ENCODE data around the gene MPZL3.

MPZL3 gene

DNA sequence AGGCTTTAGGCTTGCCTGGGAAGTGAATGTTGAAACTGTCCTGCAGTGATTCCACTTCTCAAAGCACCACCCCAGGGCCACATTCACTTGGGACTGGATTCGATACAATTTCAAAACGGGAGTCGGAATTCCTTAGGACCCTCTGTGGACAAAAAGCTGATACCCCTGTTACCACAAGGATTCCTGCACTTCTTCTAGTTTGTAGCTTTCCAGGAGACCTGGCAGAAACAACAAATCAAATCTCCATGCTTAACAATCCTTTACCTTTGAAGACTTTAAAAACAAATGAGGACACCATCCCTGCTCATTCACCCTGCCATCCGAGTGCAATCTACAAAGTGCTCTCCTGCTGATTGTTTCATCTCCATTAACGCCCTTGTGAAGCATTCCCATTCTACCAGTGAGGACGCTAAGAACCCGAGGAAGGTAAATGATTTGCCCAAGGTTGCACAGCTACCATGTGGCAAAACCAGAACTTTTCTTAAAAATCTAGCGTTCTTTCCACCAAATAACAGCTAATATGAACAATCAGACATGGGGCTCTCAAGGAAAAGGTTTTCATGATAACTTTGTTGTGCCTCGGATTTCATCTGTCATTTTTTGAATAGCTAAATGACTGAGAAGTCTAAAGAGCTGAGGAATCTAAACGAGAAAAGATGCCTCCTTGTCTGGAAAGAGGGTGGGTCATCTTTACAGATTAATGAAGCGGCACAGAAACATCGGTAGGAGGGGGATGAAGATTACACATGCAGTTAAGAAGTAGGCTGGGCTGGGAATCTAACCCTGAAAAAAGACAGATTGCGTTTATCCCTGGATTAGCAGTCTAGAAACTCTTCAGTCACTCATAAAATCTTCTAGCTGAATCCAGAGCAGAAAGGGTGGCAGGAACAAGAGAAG is 12.7 kb upstream of the MPZL3 start:
- no peak for DNase-seq

DNA sequence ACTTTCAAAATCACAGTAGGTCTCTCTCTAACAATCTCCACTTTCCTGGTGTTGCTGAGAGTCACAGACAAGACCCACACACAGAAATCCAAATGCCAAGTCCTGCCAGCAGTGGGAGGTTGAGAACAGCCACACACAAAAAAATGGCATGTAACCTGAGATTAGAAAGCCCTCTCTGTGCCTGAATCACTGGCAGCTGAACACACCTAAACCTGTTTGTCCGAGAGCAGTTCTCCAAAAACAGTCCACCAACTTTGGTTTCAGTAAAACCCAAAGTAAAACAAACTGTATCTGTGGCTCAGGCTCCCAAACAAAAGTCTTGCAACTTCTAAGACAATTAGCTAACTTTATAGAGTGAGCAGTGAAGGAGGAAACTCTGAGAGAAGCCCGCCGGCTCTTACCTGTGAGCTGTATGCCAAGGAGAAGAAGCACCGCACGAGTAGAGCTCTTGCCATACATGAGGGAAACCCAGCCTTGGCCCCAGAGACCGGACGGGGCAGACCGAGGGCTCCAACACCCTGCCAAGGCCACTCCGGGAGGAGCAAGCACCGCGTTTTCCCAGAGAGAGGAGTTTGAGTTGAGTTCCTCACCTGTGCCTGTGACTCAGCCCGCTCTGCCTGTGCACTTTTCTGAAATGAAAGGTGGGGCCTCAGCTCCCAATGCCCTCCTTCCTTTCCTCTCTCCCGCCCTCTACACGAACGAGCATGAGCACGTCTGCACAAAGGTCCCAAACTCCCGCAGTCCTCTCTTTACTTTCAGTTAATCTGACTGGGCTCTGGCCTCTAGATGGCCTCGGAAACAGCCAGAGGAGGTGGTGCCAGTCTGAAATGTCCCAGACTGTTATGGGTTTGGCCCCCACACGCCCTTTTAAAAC is 11.8 kb upstream of the MPZL3 start, which contains the start of gene MPZL2:
Gene MPZL2 (minus strand): TSS at position 603 of the 874 bp plus-strand sequence. CDS start 144 bp downstream, at position 459.
- DNase-seq, result no peak

DNA sequence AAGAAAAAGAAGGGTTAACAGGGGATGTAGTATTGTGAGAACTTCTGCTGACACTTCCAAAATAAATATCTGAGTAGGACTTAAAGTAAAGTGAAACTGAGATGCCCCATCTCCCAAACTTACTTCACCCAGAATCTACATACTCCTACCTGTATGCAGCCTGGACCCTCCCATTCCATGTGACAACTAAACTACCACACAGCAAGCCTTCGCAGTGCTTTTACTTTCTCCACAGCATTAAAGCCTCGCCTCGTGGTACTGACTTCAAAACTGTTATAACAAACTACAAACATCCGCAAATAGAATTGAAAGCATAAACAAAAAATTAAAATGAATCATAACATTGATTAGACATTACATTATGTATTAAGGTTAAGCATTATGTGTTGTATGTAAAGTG is 10.9 kb upstream of the MPZL3 start:
- DNase-seq, result no peak

DNA sequence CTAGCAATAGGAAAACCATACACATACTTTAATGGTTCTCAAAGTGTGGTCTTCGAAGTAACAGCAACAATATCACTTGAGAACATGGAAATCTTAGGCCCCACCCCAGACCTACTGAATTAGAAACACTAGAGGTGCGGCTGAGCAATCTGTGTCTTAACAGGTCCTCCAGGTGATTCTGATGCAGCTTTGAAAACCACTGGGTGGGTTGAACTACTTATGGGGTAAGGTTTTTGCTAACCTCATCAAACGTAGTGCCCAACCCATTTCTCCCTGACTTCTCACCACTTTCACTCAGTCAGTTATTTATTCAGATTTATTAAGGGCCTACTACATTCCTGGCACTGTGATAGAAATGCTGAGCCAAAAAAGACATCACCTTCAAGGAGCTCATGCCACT is 8.2 kb upstream of the MPZL3 start:
- DNase-seq, result no peak

DNA sequence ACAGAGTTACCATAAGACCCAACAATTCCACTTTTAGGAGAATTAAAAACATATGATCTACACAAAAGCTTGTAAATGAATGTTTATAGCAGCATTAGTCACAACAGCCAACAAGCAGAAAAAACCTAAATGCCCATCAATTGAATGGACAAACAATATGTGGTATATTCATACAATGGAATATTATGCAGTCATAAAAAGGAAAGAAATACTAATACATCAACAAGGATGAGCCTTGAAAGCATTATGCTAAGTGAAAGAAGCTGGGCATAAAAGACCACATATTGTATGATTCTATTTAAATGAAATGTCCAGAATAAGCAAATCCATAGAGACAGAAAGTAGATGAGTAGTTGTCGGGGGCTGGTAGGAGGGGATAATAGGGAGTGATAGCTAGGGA is 7.0 kb upstream of the MPZL3 start:
- no peak for DNase-seq

DNA sequence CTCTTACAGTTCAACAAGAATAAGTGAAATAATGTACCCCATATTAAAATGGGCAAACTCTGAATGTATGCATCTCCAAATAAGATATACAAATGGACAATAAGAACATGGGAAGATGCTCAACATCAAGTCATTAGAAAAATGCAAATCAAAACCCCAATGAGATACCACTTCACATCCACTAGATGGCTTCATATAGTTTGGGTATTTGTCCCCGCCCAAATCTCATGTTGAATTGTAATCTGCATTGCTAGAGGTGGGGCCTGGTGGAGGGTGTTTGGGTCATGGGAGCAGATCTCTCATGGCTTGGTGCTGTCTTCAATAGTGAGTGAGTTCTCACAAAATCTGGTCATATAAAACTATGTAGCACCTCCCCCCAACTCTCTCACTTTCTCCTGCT is 6.2 kb upstream of the MPZL3 start:
- DNase-seq, result peak; percentile 12 to 14

DNA sequence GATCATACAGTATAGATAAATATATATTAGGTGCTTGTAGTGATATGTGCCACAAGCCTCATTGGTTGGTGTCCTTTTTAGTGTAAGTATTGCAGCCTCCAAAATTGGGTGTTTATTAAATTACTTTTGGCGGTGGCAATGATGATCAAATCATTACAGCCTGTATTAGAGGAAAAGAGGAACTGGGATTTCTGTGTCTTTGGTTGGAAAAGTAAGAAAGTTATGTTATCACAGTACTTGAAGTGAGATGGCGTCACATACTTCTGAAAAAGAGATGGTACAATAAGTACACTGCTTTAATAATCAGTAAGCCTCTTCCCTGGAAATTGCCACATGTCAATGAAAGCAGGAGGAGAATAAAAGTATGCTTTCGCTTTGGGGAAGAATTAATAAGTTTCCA is 523 bp upstream of the MPZL3 start:
- peak in 1 of 2 experiments; percentile 23 for DNase-seq

DNA sequence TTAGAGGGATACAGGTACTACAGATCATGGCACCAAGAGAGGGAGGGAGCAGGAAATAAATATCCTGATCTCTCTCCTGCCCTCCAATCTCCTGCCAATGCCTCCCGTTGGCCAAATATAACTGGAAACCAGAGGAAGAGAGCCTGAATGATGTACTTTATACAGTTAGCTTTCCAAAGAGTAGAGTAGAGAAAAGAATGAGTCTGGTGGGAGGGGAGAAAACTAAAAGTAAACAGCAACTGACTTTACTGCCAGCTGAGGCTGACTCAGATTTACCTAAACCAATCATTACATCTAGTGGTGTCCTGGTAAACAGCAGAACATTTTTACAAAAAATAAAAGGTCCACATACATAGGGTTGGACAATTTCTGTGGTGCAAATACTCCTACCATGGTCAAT is 5.1 kb downstream of the MPZL3 start:
- DNase-seq, result no peak

DNA sequence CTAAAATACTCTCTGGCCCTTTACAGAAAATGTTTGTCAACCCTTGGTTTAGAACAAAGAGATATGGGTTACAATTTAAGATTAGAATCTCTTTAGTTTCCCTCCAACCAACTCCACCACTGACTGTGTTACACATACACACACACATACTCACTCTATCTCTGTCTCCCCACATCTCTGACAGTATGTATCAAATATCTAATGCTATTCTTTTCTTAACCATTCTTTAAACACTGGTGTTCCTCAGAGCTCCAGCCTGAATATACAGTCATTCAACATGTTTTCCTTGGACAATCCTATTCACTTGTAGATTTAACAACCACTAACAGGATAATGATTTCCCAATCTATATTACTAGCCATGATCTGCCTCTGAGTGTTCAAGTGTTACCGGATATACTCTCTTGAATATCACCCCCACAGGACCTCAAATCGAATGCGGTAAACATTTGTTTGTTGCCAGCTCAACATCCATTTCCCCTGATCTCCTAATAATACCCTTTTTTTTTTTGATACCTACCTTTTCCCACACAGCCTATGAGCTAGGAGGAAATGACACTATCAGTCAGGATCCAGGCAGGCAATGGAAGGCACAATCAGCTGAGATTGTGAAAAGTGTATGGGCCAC is 6.1 kb downstream of the MPZL3 start:
- DNase-seq, result no peak

DNA sequence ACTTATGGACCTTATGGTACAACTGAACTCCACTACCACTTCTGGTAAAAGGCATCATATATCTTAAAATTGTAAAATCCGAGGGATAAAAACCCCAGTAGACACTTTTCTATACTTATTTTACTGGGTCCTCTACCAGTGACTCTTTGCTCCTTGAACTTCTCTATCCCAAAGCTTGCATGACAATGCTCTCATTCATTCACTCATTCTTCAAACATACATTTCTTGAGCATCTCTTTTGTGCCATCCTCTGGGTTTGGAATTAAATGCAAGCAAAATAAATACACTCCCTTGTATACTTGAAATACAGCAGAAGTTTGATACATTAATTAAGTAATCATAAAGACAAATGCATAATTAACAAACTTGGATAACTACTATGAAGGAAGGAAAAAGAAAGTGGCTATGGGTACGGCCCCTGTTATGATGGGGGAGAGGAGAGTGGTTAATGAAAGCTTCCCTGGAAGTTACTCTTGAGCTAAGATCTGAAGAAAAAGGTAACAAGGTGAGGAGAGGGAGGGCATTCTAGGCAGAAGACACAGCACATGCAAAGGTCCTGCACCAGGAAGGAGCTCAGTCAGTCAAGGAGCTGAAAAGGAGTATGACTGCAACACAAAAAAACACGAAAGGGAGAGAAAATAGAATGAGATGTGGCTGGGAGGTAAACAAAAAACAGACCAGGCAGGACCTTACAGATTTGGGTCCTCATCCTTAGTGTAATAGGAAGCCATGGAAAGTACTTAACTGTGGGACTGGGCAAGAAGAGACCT is 8.0 kb downstream of the MPZL3 start:
- no peak for DNase-seq

DNA sequence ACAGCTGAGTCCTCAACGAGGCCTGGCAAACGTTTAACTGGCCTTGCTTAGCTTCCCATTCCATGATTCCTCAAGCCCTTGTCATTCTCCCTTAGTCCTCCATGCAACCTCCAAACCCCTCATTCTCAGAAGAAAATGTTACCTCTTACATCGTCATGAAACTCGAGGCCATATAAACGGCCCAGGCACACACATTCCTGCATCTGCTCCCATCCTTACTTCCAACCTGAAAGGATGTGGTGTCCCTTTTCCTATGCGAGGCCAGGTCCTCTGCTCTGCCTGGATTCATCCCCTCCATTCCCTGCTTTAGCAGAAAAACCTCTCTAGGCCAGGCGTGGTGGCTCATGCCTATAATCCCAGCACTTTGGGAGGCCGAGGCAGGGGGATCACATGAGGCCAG is 9.0 kb downstream of the MPZL3 start:
- no peak for DNase-seq

DNA sequence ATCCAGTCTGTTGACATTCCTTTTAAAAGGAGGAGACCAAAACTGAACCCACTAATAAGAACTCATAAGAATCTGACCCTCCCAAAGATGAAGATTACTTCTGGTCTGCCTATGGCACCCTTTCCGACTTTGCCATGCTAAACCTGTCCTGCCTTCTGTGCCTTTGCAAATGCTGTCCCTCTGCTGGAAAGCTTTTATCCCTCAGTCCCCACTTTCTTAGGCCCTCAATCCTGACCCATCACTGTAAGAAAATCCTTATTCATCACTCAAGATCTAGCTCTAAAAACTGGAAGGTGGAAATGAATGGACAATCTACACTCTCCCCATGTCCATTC is 10.4 kb downstream of the MPZL3 start:
- DNase-seq, result no peak

DNA sequence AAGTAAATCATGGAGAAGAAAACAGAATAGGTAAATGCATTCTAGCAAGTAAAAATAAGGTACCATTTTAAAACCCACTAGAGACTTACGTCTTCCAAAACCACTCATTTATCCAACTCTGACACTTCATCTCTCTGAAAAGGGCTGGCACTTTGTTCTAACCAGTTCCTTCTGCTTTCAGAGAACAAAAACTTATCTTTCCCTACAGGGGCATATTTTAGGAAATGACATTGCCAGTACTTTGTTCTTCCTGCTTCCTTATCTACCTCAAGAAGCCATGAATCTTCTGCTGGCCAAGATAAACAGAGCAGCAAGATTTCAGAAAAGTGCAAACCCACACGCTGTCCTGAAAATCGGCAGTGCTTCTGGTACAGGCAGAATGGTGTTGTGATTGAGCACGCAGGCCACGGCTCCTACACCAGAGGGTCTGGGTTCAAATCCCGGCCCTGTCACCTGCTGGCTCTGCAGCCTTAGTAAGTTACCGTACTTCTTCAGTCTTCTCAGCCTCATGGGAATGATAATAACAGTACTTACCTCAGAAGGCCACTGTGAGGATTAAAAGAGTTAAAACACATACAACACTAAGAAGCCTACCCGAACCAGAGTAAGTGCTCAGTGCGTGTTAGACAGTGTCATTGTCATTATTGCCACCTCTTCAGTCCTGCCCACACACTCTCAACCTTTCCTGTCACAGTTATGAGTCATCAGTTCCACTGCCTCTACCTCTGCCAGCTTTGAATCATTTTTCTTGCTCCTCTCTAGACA is 11.0 kb downstream of the MPZL3 start:
- peak; percentile 63 to 66 for DNase-seq

DNA sequence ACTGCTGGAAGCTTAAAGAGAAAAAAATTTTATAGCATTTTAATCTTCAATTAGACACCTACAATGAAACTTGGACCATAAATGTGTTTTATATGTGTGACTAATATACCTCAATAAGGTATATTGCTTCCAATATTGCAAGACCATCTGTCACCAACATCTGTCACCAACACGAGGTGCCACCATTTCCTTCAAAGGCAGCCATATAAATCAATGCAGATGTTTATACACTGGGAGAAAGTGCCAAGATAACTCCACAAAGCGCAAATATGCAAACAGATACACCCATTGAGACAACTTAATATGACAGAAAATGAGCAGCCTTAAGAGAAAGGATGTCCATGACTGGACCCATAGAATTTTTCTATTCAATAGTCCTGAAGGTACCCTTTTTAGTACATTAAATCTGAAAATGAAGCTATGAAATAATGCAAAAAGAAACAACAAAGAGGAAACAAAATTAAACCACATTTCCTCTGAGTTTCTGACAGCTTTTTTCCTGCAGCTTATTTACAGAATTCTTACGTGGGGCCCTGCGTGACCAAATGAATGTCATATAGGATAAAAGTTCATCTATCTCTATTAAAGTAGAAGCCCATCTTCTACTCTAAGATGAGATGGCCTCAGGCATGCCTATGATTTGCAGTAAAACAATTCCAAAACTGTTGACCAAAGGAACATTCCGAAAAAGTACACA is 12.5 kb downstream of the MPZL3 start:
- no peak for DNase-seq

DNA sequence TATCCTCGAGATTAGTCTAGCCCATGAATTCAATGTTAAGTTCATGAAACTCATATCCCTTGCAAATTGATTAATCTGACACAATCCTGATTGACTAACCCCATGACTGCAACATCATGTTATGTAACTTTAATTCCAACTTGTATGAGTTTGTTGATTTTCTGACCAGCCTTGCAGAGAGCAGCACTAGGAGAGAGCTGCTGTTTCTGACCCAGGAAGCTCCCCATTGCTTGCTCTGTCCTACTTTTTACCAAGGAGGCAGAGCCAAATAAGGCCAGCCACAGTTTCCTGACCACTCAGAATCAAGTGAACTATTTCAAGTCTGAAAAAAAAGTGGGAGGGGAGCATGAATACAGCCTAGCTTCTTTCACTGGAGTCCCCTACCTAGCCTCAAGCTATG is 13.2 kb downstream of the MPZL3 start:
- peak; percentile 66 to 70 for DNase-seq

DNA sequence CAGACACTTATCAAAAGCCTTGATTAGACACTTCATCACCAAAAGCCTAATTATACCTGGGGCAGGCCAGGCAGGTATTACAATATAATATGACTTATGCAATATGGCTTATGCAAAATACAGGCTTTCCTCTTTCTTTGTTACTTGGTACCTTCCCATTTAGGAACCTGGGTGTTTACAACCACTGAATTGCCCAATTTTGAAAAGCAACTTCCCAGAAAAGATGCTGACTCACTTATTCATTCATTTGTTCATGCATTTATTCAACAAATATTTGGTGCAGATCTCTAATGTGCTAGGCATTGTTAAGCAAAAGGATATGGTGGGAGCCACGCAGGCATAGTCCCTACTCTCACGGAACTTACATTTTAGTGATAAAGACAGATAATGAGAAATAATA is 13.7 kb downstream of the MPZL3 start:
- DNase-seq, result peak; percentile 56 to 71

DNA sequence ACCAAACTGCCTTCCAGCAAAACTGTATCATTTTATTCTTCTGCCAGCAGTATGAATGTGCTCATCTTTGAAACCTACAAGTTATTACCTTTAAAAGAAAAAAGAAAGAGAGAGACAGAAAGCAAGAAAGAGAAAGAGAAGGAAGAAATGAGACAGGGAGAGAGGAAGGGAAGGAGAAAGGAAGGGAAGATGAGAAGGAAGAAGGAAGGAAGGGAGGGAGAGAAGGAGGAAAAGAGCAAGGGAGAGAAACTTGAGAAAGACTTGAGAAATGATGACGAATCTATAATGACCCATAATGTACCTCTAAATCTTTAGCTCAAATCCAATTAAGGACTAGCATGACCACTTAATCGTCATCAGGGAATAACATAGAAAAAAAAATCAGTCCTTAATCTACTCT is 16.0 kb downstream of the MPZL3 start:
- DNase-seq, result no peak

DNA sequence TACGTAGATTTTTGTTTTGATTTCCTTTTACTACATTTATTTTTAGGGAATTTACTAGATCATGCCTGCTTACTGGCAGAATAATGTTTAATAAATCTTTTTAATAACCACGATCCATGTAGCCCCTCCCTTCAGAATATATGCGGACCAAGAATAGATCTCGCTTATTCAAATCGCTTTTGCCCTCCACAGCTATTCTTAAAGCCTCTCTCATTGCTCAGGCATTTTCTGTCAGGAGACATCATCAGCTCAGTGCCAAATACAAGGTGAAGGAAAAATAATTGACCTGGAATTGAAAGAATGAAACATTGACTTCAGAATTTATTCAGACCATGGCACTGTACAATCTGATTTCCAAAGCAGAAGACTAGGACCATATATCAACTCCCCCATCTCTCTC is 17.3 kb downstream of the MPZL3 start:
- no peak for DNase-seq

DNA sequence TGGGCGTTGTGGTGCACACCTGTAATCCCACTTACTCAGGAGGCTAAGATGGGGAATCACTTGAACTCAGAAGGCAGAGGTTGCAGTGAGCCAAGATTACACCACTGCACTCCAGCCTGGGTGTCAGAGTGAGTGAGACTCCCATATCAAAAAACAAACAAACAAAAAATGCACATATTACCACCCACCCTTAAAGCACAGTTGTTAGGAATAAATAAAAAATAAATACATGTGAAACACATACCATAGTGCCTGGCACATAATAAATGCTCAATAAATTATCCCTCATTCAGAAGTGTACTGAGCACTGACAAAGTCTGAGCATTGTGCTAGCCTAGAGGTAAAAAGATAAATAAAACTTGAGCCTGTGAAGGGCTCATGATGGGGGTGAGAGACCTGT is 18.3 kb downstream of the MPZL3 start:
- no peak for DNase-seq

DNA sequence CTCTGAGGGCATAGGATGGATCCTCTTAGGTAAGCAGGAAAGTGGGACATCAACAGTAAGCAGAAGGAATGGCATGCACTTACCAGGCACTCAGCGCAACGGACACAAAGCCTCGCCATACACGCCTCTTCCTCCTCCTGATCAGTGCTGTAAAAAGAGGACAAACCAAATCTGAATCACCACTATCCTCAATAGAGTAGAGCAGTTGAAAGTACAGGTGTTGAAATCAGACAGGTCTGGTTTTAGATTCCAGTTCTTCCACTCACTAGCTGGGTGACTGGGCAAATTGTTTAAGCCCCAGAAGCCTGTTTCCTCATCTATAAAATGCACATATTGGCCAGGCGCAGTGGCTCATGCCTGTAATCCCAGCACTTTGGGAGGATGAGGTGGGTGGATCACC is 18.8 kb downstream of the MPZL3 start:
- DNase-seq, result no peak

DNA sequence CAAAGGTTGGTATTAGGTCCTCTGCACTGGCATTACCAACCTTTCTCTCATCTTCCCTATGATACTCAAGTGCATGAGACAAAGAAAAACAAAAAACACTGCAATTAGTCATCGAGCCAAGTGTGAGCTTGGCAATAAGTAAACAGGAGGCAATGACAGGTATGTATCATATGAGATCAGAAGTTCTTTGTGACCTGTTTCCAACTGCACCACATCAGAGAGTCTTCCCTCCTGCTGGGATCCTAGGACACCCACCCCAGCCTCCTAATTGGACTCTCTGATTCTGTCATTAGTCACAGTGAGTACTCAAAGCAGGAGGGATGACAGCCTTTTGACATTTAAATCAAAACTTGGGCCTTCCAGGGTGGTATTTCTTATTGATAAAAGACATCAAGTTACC is 19.5 kb downstream of the MPZL3 start:
- DNase-seq, result no peak

All from AML-193 (cell line).